ENCODE measurements around the gene RAB11FIP4. TPM values are rescaled to one million over a fixed set of nuclear protein-coding genes. Genes with fewer than 3 reads are reported as not detected.
"Not testable (repeated sequence)": the region's sequence is repeated elsewhere in the genome, so short reads cannot be mapped to it uniquely, and the experiment has no call there.

Gene RAB11FIP4
- total and polyA plus RNA-seq, 2 donors (not counting 1 experiment from before 2014, with no cell fraction given): 17.0 to 70.5 TPM

DNA sequence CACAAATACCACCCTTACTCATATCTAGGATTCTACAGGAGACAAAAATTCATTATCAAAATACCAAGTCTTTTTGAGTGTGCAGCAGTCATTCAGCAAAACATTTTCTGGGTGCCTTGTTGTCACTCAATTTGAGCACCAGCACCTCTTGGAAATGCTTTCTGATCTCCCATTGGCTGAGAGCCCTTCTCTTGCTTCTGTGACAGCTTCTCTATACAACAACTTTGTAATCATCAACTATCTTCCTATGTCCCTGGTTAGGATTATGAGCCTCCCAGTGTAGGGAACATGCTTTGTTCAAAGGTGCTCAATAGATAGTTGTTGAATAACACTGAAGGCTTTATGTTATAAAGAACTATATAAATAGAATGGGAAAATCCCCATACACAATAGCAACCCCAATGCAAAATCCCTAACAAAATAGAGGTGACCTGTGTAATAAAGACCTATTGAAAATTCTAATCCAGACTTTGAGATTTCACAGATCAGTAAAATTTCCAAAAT is 10.3 kb upstream of the RAB11FIP4 start:
- TF ChIP-seq, protein P1, sequence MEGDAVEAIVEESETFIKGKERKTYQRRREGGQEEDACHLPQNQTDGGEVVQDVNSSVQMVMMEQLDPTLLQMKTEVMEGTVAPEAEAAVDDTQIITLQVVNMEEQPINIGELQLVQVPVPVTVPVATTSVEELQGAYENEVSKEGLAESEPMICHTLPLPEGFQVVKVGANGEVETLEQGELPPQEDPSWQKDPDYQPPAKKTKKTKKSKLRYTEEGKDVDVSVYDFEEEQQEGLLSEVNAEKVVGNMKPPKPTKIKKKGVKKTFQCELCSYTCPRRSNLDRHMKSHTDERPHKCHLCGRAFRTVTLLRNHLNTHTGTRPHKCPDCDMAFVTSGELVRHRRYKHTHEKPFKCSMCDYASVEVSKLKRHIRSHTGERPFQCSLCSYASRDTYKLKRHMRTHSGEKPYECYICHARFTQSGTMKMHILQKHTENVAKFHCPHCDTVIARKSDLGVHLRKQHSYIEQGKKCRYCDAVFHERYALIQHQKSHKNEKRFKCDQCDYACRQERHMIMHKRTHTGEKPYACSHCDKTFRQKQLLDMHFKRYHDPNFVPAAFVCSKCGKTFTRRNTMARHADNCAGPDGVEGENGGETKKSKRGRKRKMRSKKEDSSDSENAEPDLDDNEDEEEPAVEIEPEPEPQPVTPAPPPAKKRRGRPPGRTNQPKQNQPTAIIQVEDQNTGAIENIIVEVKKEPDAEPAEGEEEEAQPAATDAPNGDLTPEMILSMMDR (IDR thresholded peaks at IDR 0.05): no peak
- no peak for TF ChIP-seq EZH2 (IDR thresholded peaks at IDR 0.05; ENCODE audit: borderline replicate concordance, insufficient read depth, low read depth, low read length, poor library complexity, severe bottlenecking)
- no peaks in the 10 kb centered on the region for H3K27me3 ChIP-seq (replicated peaks in 1 of 4; ENCODE audit: control extremely low read depth in 1 of 4, control insufficient read depth in 3 of 4, insufficient read depth in 4 of 4, low read length in 3 of 4)
- no peak for DNase-seq
- intact Hi-C loops (cut with micrococcal nuclease): no loop called here
- H3K4me3 ChIP-seq (ENCODE audit: control extremely low read depth in 1 of 5, extremely low read depth in 1 of 5, insufficient read depth in 1 of 5, low read depth in 2 of 5, low read length in 4 of 5): no peak overlapping the region
- H3K27ac ChIP-seq (ENCODE audit: low read length in 2 of 2): no peak overlapping the region
- no peak overlapping the region for H2AFZ ChIP-seq (ENCODE audit: insufficient read depth, low read depth, low read length, poor library complexity, severe bottlenecking)
- no peaks in the 10 kb centered on the region for H4K20me1 ChIP-seq (ENCODE audit: control insufficient read depth, insufficient read depth, low read length, poor library complexity, severe bottlenecking)
- no peaks in the 10 kb centered on the region for H3K79me2 ChIP-seq (ENCODE audit: control insufficient read depth, insufficient read depth, low read length)
- no peak overlapping the region for H3K4me2 ChIP-seq (replicated peaks; ENCODE audit: low read depth, low read length, poor library complexity, severe bottlenecking)
- ATAC-seq (ENCODE audit: low read depth): no peak
- ChIA-PET CTCF (no interaction called here), POLR2A (no interaction called here)
- no peaks in the 10 kb centered on the region for H3K9me3 ChIP-seq (ENCODE audit: control extremely low read depth in 1 of 3, control insufficient read depth in 2 of 3, insufficient read depth in 1 of 3, low read length in 2 of 3)
- H3K27ac Mint-ChIP-seq: no peak overlapping the region
- H3K4me3 Mint-ChIP-seq: no peak overlapping the region
- no peaks in the 10 kb centered on the region for H3K4me1 Mint-ChIP-seq
- H3K9ac ChIP-seq (ENCODE audit: low read length): no peak overlapping the region
- H3K4me1 ChIP-seq (ENCODE audit: control insufficient read depth in 2 of 2, insufficient read depth in 2 of 2, low read length in 2 of 2): no peaks in the 10 kb centered on the region
- no peaks in the 10 kb centered on the region for H3K27me3 Mint-ChIP-seq
- no peaks in the 10 kb centered on the region for H3K9me3 Mint-ChIP-seq (ENCODE audit: insufficient read depth)
- H3K36me3 ChIP-seq (replicated peaks in 1 of 2; ENCODE audit: control extremely low read depth in 1 of 2, control insufficient read depth in 1 of 2, extremely low read depth in 1 of 2, insufficient read depth in 2 of 2, low read length in 1 of 2): no peaks in the 10 kb centered on the region

DNA sequence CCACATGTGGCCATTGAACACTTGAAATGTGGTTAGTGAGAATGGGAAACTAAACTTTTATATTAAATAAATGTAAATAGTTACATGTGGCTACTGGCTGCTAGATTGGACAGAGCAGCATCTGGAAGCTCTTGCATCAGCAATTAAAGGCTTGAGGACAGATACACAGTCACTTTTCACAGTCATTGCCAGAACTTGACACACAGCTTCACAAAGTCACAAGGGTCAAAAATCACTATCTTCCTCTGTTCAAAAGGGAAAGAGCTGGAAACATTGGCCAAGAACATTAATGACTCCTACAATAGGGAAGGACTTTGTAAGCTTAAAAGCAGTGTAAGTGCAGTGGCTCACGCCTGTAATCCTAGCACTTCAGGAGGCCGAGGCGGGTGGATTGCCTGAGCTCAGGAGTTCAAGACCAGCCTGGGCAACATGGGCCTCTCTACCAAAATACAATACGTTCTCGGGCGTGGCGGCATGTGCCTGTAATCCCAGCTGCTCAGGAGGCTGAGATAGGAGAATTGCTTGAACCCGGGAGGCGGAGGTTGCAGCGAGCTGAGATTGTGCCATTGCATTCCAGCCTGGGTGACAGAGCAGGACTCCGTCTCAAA is 8.7 kb upstream of the RAB11FIP4 start:
- H3K9ac ChIP-seq (ENCODE audit: low read length); DNase-seq; H3K4me3 ChIP-seq (ENCODE audit: control extremely low read depth in 1 of 5, extremely low read depth in 1 of 5, insufficient read depth in 1 of 5, low read depth in 2 of 5, low read length in 4 of 5); H3K36me3 ChIP-seq (replicated peaks in 1 of 2; ENCODE audit: control extremely low read depth in 1 of 2, control insufficient read depth in 1 of 2, extremely low read depth in 1 of 2, insufficient read depth in 2 of 2, low read length in 1 of 2); H3K4me3 Mint-ChIP-seq; H3K27ac Mint-ChIP-seq; intact Hi-C loops (cut with micrococcal nuclease); POLR2A ChIA-PET; H3K4me1 ChIP-seq (ENCODE audit: control insufficient read depth in 2 of 2, insufficient read depth in 2 of 2, low read length in 2 of 2); H3K27me3 ChIP-seq (replicated peaks in 1 of 4; ENCODE audit: control extremely low read depth in 1 of 4, control insufficient read depth in 3 of 4, insufficient read depth in 4 of 4, low read length in 3 of 4); H2AFZ ChIP-seq (ENCODE audit: insufficient read depth, low read depth, low read length, poor library complexity, severe bottlenecking); H3K79me2 ChIP-seq (ENCODE audit: control insufficient read depth, insufficient read depth, low read length); ATAC-seq (ENCODE audit: low read depth); H3K9me3 Mint-ChIP-seq (ENCODE audit: insufficient read depth); H3K27me3 Mint-ChIP-seq; H3K4me2 ChIP-seq (replicated peaks; ENCODE audit: low read depth, low read length, poor library complexity, severe bottlenecking); H3K9me3 ChIP-seq (ENCODE audit: control extremely low read depth in 1 of 3, control insufficient read depth in 2 of 3, insufficient read depth in 1 of 3, low read length in 2 of 3); H3K27ac ChIP-seq (ENCODE audit: low read length in 2 of 2); H3K4me1 Mint-ChIP-seq; H4K20me1 ChIP-seq (ENCODE audit: control insufficient read depth, insufficient read depth, low read length, poor library complexity, severe bottlenecking): not testable (repeated sequence)
- CTCF ChIA-PET: interaction anchor here (0.6 to 2.2 kb wide), 3 partner anchors 10 to 598 kb away, joined by 3 to 9 read pairs (median 4); no protein-coding TSS in a partner anchor
- 97% methylated on average over 4 of the region's 11 CpGs for WGBS (ENCODE audit: insufficient coverage)

DNA sequence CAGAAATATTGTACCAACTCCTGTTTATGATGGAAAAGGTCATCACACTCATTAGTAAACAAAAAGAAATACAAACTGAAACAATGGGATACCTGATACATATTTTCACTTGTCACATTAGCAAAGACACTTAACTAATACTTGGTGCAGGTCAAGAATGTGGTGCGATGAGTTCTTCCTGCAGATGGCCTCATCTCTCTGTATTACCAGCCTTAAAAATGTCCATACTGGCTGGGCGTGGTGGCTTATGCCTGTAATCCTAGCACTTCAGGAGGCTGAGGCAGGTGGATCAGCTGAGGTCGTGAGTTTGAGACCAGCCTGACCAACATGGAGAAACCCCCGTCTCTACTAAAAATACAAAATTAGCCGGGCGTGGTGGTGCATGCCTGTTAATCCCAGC is 8.0 kb upstream of the RAB11FIP4 start:
- H3K4me3 Mint-ChIP-seq; H3K4me1 ChIP-seq (ENCODE audit: control insufficient read depth in 2 of 2, insufficient read depth in 2 of 2, low read length in 2 of 2); intact Hi-C loops (cut with micrococcal nuclease); H3K27ac ChIP-seq (ENCODE audit: low read length in 2 of 2); H3K4me3 ChIP-seq (ENCODE audit: control extremely low read depth in 1 of 5, extremely low read depth in 1 of 5, insufficient read depth in 1 of 5, low read depth in 2 of 5, low read length in 4 of 5); H3K4me1 Mint-ChIP-seq; H3K9ac ChIP-seq (ENCODE audit: low read length); POLR2A ChIA-PET; H3K27me3 Mint-ChIP-seq; H3K36me3 ChIP-seq (replicated peaks in 1 of 2; ENCODE audit: control extremely low read depth in 1 of 2, control insufficient read depth in 1 of 2, extremely low read depth in 1 of 2, insufficient read depth in 2 of 2, low read length in 1 of 2); H3K79me2 ChIP-seq (ENCODE audit: control insufficient read depth, insufficient read depth, low read length); ATAC-seq (ENCODE audit: low read depth); H4K20me1 ChIP-seq (ENCODE audit: control insufficient read depth, insufficient read depth, low read length, poor library complexity, severe bottlenecking); H3K4me2 ChIP-seq (replicated peaks; ENCODE audit: low read depth, low read length, poor library complexity, severe bottlenecking); H3K9me3 Mint-ChIP-seq (ENCODE audit: insufficient read depth); H3K27ac Mint-ChIP-seq; H2AFZ ChIP-seq (ENCODE audit: insufficient read depth, low read depth, low read length, poor library complexity, severe bottlenecking); H3K27me3 ChIP-seq (replicated peaks in 1 of 4; ENCODE audit: control extremely low read depth in 1 of 4, control insufficient read depth in 3 of 4, insufficient read depth in 4 of 4, low read length in 3 of 4); DNase-seq; H3K9me3 ChIP-seq (ENCODE audit: control extremely low read depth in 1 of 3, control insufficient read depth in 2 of 3, insufficient read depth in 1 of 3, low read length in 2 of 3): not testable (repeated sequence)
- WGBS (ENCODE audit: insufficient coverage): 97% methylated on average over 6 of the region's 6 CpGs
- CTCF ChIA-PET: interaction anchor here (0.9 to 2.2 kb wide), 2 partner anchors 11 to 81 kb away, joined by 3 to 9 read pairs; no protein-coding TSS in a partner anchor
